Measurements from ENCODE around the gene GPC3. TPM values are rescaled to one million over a fixed set of nuclear protein-coding genes. Genes with fewer than 3 reads are reported as not detected.

Gene GPC3
- total RNA-seq, 6 donors from 2014 or later, result 9.4 to 111 (median 57.6) TPM

DNA sequence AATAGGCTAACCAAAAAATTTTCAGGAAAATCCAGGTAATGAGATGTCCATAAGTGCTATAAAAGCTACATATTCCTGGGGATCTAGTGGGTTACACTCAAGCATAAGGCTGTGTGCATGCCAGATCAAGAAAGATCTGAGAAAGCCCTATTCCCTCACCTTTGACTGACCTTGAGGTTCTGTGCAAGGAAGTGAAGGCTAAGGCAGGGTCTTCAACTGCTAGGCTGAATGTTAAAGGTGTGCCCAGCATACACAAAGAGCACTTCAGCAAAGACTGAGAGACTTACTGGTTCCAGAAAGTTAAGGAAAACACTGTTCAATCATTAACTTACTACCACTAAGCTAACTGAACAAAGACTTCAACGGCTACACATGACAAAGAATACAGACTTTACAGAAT, 269.7 kb downstream of the GPC3 start:
- DNase-seq (no peak), ATAC-seq (ENCODE audit: low FRiP score in 2 of 2) (no peak)
- no peaks in the 10 kb centered on the region for H3K36me3 ChIP-seq
- no peaks in the 10 kb centered on the region for H3K4me1 ChIP-seq
- TF ChIP-seq CTCF (IDR thresholded peaks at IDR 0.05), result no peak
- no peak for TF ChIP-seq EP300 (IDR thresholded peaks at IDR 0.05)
- no peak for TF ChIP-seq POLR2AphosphoS5 (IDR thresholded peaks at IDR 0.05)
- no peak overlapping the region for H3K4me3 ChIP-seq
- no peaks in the 10 kb centered on the region for H3K9me3 ChIP-seq
- WGBS, 2 donors, result 60 to 79% methylated on average over 1 of the region's 1 CpG
- no peak overlapping the region for H3K27ac ChIP-seq
- H3K27me3 ChIP-seq, result no peaks in the 10 kb centered on the region

- no peaks in the 10 kb centered on the region for H3K36me3 ChIP-seq
- H3K9me3 ChIP-seq, result no peaks in the 10 kb centered on the region
- no peak for ATAC-seq (ENCODE audit: low FRiP score in 2 of 2)
- H3K27me3 ChIP-seq, result no peaks in the 10 kb centered on the region
- no peaks in the 10 kb centered on the region for H3K4me1 ChIP-seq
- DNase-seq, result no peak
- H3K27ac ChIP-seq, result no peak overlapping the region
- WGBS, 2 donors, result 63 to 91% methylated on average over 1 of the region's 1 CpG
- H3K4me3 ChIP-seq, result no peak overlapping the region
- TF ChIP-seq CTCF (IDR thresholded peaks at IDR 0.05) (no peak), POLR2AphosphoS5 (IDR thresholded peaks at IDR 0.05) (no peak), POLR2A (IDR thresholded peaks at IDR 0.05) (no peak), EP300 (IDR thresholded peaks at IDR 0.05) (no peak)
These were observed 275.9 kb downstream of the GPC3 start for GRCh38 chrX:133709501-133709900.

DNA sequence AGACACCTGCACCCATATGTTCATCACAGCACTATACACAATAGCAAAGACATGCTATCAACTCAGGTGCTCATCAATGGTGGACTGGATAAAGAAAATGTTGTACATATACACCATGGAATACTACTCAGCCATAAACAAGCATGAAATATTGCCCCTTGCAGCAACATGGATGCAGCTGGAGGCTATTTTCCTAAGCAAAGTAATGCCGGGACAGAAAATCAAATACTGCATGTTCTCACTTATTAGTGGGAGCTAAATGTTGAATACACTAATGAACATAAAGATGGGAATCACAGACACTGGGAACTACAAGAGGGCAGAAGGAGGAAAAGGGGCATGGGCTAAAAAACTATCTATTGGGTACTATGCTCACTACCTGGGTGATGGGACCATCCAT, 278.5 kb downstream of the GPC3 start:
- H3K27me3 ChIP-seq, result no peaks in the 10 kb centered on the region
- H3K27ac ChIP-seq, result no peak overlapping the region
- no peaks in the 10 kb centered on the region for H3K36me3 ChIP-seq
- H3K4me1 ChIP-seq, result no peaks in the 10 kb centered on the region
- no peak for ATAC-seq (ENCODE audit: low FRiP score in 2 of 2)
- 88 to 91% methylated on average over 1 of the region's 1 CpG for WGBS, 2 donors
- H3K9me3 ChIP-seq, result no peaks in the 10 kb centered on the region
- DNase-seq, result no peak
- no peak for TF ChIP-seq CTCF (IDR thresholded peaks at IDR 0.05)
- TF ChIP-seq POLR2A (IDR thresholded peaks at IDR 0.05), result no peak
- TF ChIP-seq POLR2AphosphoS5 (IDR thresholded peaks at IDR 0.05), result no peak
- no peak for TF ChIP-seq EP300 (IDR thresholded peaks at IDR 0.05)
- no peak overlapping the region for H3K4me3 ChIP-seq

- Histone ChIP-seq H3K27me3 (no peaks in the 10 kb centered on the region), H3K9me3 (no peaks in the 10 kb centered on the region), H3K27ac (no peak overlapping the region), H3K36me3 (no peaks in the 10 kb centered on the region), H3K4me3 (no peak overlapping the region), H3K4me1 (no peaks in the 10 kb centered on the region)
- TF ChIP-seq POLR2AphosphoS5 (IDR thresholded peaks at IDR 0.05) (no peak), POLR2A (IDR thresholded peaks at IDR 0.05) (no peak), CTCF (IDR thresholded peaks at IDR 0.05) (no peak), EP300 (IDR thresholded peaks at IDR 0.05) (no peak)
- ATAC-seq (ENCODE audit: low FRiP score in 2 of 2), result no peak
- DNase-seq, result no peak
These were observed 283.2 kb downstream of the GPC3 start for GRCh38 chrX:133702230-133702629.

GRCh38 chrX:133699023-133699728, 286.2 kb downstream of the GPC3 start:
- no peaks in the 10 kb centered on the region for H3K4me1 ChIP-seq
- H3K4me3 ChIP-seq, result no peak overlapping the region
- WGBS, 2 donors, result 73 to 84% methylated on average over 7 of the region's 7 CpGs
- no peaks in the 10 kb centered on the region for H3K9me3 ChIP-seq
- H3K27ac ChIP-seq, result no peak overlapping the region
- ATAC-seq (ENCODE audit: low FRiP score in 2 of 2) (no peak), DNase-seq (no peak)
- no peaks in the 10 kb centered on the region for H3K36me3 ChIP-seq
- H3K27me3 ChIP-seq, result no peaks in the 10 kb centered on the region
- TF ChIP-seq CTCF (IDR thresholded peaks at IDR 0.05), result no peak
- no peak for TF ChIP-seq POLR2AphosphoS5 (IDR thresholded peaks at IDR 0.05)
- TF ChIP-seq EP300 (IDR thresholded peaks at IDR 0.05), result no peak
- no peak for TF ChIP-seq POLR2A (IDR thresholded peaks at IDR 0.05)
